ENCODE measurements around the gene PKN1.
A peak's percentile ranks its signal among the peaks of the same experiment; 100 is the strongest.

PKN1 gene

GRCh38 chr19:14406645-14407401 is 26.3 kb upstream of the PKN1 start:
- DNase-seq: no peak

GRCh38 chr19:14407605-14408484 is 25.3 kb upstream of the PKN1 start:
- DNase-seq: no peak

- no peak for DNase-seq
These were observed 24.5 kb upstream of the PKN1 start for GRCh38 chr19:14408491-14409145.

GRCh38 chr19:14409146-14410023 is 23.7 kb upstream of the PKN1 start:
- no peak for DNase-seq

- DNase-seq: no peak
These were observed 22.7 kb upstream of the PKN1 start for GRCh38 chr19:14410091-14411051.

GRCh38 chr19:14411161-14411937 is 21.8 kb upstream of the PKN1 start:
- DNase-seq: no peak

- DNase-seq: no peak
These were observed 21.2 kb upstream of the PKN1 start for GRCh38 chr19:14411938-14412245.

GRCh38 chr19:14412324-14412995 is 20.6 kb upstream of the PKN1 start:
- DNase-seq: no peak

GRCh38 chr19:14412996-14413692 is 20.0 kb upstream of the PKN1 start:
- DNase-seq: no peak

GRCh38 chr19:14413693-14414181 is 19.4 kb upstream of the PKN1 start:
- peak; percentile 62 for DNase-seq

- no peak for DNase-seq
These were observed 18.0 kb upstream of the PKN1 start for GRCh38 chr19:14414926-14415690.

- no peak for DNase-seq
These were observed 16.3 kb upstream of the PKN1 start for GRCh38 chr19:14416817-14417231.

GRCh38 chr19:14418856-14419105 is 14.3 kb upstream of the PKN1 start:
- DNase-seq: no peak

- DNase-seq: peak; percentile 99
These were observed 13.8 kb upstream of the PKN1 start, which contains the start of gene DDX39A for GRCh38 chr19:14419106-14419813. Gene DDX39A (minus strand): TSS chr19:14419341. CDS start chr19:14413220, 6,121 bp downstream.

- DNase-seq: no peak
These were observed 7.4 kb upstream of the PKN1 start for GRCh38 chr19:14425696-14426138.

- no peak for DNase-seq
These were observed 5.6 kb upstream of the PKN1 start for GRCh38 chr19:14427461-14427860.

GRCh38 chr19:14428882-14429416 is 4.2 kb upstream of the PKN1 start:
- DNase-seq: no peak

GRCh38 chr19:14430712-14431111 is 2.4 kb upstream of the PKN1 start:
- no peak for DNase-seq

Data from DMS79 (cell line).